ENCODE measurements around the gene VWA2. TPM values are rescaled to one million over a fixed set of nuclear protein-coding genes. Genes with fewer than 3 reads are reported as not detected.

Gene VWA2
- total RNA-seq, 1 experiment from 2014 or later, result 1.6 TPM

DNA sequence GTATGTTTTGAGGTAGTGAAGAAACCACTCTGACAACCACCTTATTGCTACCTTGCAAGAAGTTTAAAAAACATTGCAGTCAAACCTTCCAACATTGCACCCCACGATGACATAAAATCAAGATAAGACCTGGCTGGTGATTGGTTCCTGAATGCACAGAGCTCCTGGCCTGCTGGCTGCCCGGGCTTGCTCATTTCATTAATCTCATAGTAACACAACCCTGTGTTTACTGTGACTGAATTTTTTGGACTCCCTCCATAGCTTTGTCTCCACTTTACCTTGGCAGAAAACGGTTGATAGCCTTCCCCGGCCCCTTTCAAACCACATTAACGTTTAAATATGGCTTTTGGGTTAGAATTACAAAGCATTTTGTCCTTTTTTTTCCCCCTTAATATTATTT is 27.5 kb downstream of the VWA2 start:
- Histone ChIP-seq H2BK120ac (ENCODE audit: low read depth, low read length, poor library complexity, severe bottlenecking) (no peak overlapping the region), H3K9ac (ENCODE audit: extremely low read depth, insufficient read length, low read length) (no peak overlapping the region), H3K23me2 (ENCODE audit: insufficient read length, low read depth, low read length, poor library complexity, severe bottlenecking) (no peaks in the 10 kb centered on the region), H4K91ac (ENCODE audit: insufficient read length, low read depth, low read length) (no peak overlapping the region), H4K20me1 (ENCODE audit: control insufficient read depth, insufficient read depth, insufficient read length) (no peaks in the 10 kb centered on the region), H4K8ac (replicated peaks; ENCODE audit: insufficient read length, low read depth, low read length) (no peak overlapping the region), H3K4me2 (ENCODE audit: insufficient read depth, insufficient read length, low read length) (no peak overlapping the region), H2AFZ (ENCODE audit: low read length) (no peak overlapping the region), H3K27me3 (ENCODE audit: insufficient read depth, low read length) (no peaks in the 10 kb centered on the region; the same call in 1 of the 2 replicates), H3K4ac (ENCODE audit: low read depth, low read length) (no peak overlapping the region), H3K23ac (ENCODE audit: insufficient read length, low read depth, low read length) (no peak overlapping the region), H3K27ac (ENCODE audit: insufficient read length, low read depth, low read length) (no peak overlapping the region), H2BK12ac (ENCODE audit: insufficient read length, low read depth, low read length) (no peak overlapping the region), H3K4me1 (ENCODE audit: insufficient read depth, low read length) (no peaks in the 10 kb centered on the region; the same call in 1 of the 2 replicates), H4K5ac (ENCODE audit: insufficient read length, low read depth, low read length) (no peak overlapping the region), H3K79me2 (ENCODE audit: insufficient read depth, low read length) (no peaks in the 10 kb centered on the region), H3K9me3 (ENCODE audit: control insufficient read depth, low read depth, low read length) (no peaks in the 10 kb centered on the region), H3K18ac (ENCODE audit: insufficient read length, low read depth, low read length) (no peak overlapping the region), H3K56ac (ENCODE audit: insufficient read length, low read depth, low read length) (no peak overlapping the region), H2BK5ac (ENCODE audit: insufficient read length, low read length) (no peak overlapping the region), H2AK5ac (ENCODE audit: insufficient read length, low read length) (no peak overlapping the region), H3K79me1 (ENCODE audit: insufficient read depth, low read depth, low read length, poor library complexity, severe bottlenecking) (no peaks in the 10 kb centered on the region), H3T11ph (ENCODE audit: low read length) (no peak overlapping the region), H2BK15ac (ENCODE audit: low read depth, low read length) (no peak overlapping the region), H3K14ac (ENCODE audit: insufficient read depth, low read length) (no peak overlapping the region), H2BK20ac (ENCODE audit: low read depth, low read length, poor library complexity, severe bottlenecking) (no peak overlapping the region)
- DNase-seq, result no peak
- H3K4me1 Mint-ChIP-seq, result peaks cover 7 to 9% of the 10 kb centered on the region in 2 experiments
- H3K4me3 Mint-ChIP-seq, result no peak overlapping the region
- H3K36me3 Mint-ChIP-seq (ENCODE audit: insufficient read depth in 1 of 3, low read depth in 3 of 3), result no peaks in the 10 kb centered on the region
- TF ChIP-seq, protein P1, sequence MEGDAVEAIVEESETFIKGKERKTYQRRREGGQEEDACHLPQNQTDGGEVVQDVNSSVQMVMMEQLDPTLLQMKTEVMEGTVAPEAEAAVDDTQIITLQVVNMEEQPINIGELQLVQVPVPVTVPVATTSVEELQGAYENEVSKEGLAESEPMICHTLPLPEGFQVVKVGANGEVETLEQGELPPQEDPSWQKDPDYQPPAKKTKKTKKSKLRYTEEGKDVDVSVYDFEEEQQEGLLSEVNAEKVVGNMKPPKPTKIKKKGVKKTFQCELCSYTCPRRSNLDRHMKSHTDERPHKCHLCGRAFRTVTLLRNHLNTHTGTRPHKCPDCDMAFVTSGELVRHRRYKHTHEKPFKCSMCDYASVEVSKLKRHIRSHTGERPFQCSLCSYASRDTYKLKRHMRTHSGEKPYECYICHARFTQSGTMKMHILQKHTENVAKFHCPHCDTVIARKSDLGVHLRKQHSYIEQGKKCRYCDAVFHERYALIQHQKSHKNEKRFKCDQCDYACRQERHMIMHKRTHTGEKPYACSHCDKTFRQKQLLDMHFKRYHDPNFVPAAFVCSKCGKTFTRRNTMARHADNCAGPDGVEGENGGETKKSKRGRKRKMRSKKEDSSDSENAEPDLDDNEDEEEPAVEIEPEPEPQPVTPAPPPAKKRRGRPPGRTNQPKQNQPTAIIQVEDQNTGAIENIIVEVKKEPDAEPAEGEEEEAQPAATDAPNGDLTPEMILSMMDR (conservative IDR thresholded peaks at IDR 0.05), result no peak
- H3K9me3 Mint-ChIP-seq, result no peaks in the 10 kb centered on the region
- no CpG with 5 or more reads among the region's 5 CpGs for WGBS (ENCODE audit: extremely low coverage, insufficient read length, low lambda C conversion rate)
- H3K27me3 Mint-ChIP-seq (ENCODE audit: low read depth), result no peaks in the 10 kb centered on the region; the same call in 1 of the 2 replicates
- H3K27ac Mint-ChIP-seq, result no peak overlapping the region; a peak in 1 of 7 replicates
